K562 (cell line): ENCODE results near the gene SLC36A3.

Source experiments
- BMI1 ChIP-seq: fragments of 150-350 bp; IDR thresholded peaks from 2 replicates; pipeline ENCODE4 v1.6.1; 2014; ENCODE audit warnings: low read length
- CREB1 ChIP-seq, 2 experiments: sonication (generic) in 1 of 2; formaldehyde crosslinking in 1 of 2; IDR thresholded peaks; 2 replicates each; pipeline versions ENCODE4 v1.6.1 to v1.8.0; 2012 to 2022; ENCODE audit warnings: inconsistent platforms in 1 of 2, mild to moderate bottlenecking in 1 of 2, missing genetic modification reagents in 1 of 2, moderate library complexity in 1 of 2
- GMEB1 ChIP-seq: fragments of 250-450 bp; sonication (Bioruptor Pico); IDR thresholded peaks from 2 replicates; pipeline ENCODE4 v1.4.0; 2020; ENCODE audit warnings: mild to moderate bottlenecking
- POLR3G ChIP-seq: IDR thresholded peaks from 2 replicates; pipeline ENCODE4 v1.6.1; 2011; ENCODE audit not compliant: insufficient read length, insufficient replicate concordance; ENCODE audit errors: extremely low read depth
- RFX5 ChIP-seq: IDR thresholded peaks from 2 replicates; pipeline ENCODE4 v1.6.1; 2011; ENCODE audit warnings: low read depth, mild to moderate bottlenecking, improper control_type of control experiment, low read length
- TAL1 ChIP-seq: fragments of 450-650 bp; IDR thresholded peaks from 2 replicates; pipeline ENCODE4 v1.6.1; 2016; ENCODE audit warnings: mild to moderate bottlenecking

- TF ChIP-seq GMEB1 (CRISPR knock-in tag) (no peak), TAL1 (no peak), POLR3G (no peak), RFX5 (no peak), CREB1 (IDR thresholded peaks at IDR 0.05) (no peak), CREB1 (CRISPR knock-in tag; IDR thresholded peaks at IDR 0.05) (no peak), BMI1 (no peak)
These were observed 45.2 kb upstream of the SLC36A3 start for GRCh38 chr5:151348789-151349188.
